BJ (cell line): Measurements from ENCODE around the gene JADE1. TPM values are rescaled to one million over a fixed set of nuclear protein-coding genes. Genes with fewer than 3 reads are reported as not detected.

Experiments used
- CTCF ChIA-PET: fragments of 350-600 bp; formaldehyde crosslinking; extraction: SDS; loops from one replicate; lab custom pipeline; 2021; ENCODE audit warnings: antibody characterized with exemption, inconsistent platforms; lab: Yijun Ruan, JAX
- POLR2A ChIA-PET: fragments of 300-600 bp; sonication (Branson Sonifier 250); formaldehyde crosslinking; extraction: SDS; loops from one replicate; lab custom pipeline; 2021; ENCODE audit warnings: antibody characterized with exemption; lab: Charles Lee
- DNase-seq: peaks from one replicate; pipeline ENCODE4 v3.0.0-alpha.2; 2011; ENCODE audit warnings: low read depth
- H3K27me3 ChIP-seq: 2 replicates; pipeline ENCODE4 v1.6.0; 2011; ENCODE audit warnings: low read length; ENCODE audit not compliant: control insufficient read depth, insufficient read depth
- H3K36me3 ChIP-seq: 2 replicates; pipeline ENCODE4 v1.5.1; 2011; ENCODE audit warnings: low read length; ENCODE audit not compliant: control insufficient read depth, insufficient read depth
- H3K4me3 ChIP-seq: 2 replicates; pipeline ENCODE4 v1.5.1; 2011; ENCODE audit warnings: low read depth, mild to moderate bottlenecking, control low read depth, low read length
- polyA plus RNA-seq: library from polyadenylated mRNA; depleted of rRNA; stranded (reverse); fragments of >200 nt; gene quantifications from 2 replicates; pipeline ENCODE4 v1.2.3, GENCODE V29; 2011
- TF ChIP-seq, protein P1 (sequence below): IDR thresholded peaks from 2 replicates; pipeline ENCODE4 v1.5.1; 2011; ENCODE audit warnings: low read depth, mild to moderate bottlenecking, control low read depth, inconsistent platforms, low read length, moderate library complexity; ENCODE audit not compliant: insufficient read depth

Gene JADE1
- polyA plus RNA-seq, 1 experiment: 15.4 TPM

DNA sequence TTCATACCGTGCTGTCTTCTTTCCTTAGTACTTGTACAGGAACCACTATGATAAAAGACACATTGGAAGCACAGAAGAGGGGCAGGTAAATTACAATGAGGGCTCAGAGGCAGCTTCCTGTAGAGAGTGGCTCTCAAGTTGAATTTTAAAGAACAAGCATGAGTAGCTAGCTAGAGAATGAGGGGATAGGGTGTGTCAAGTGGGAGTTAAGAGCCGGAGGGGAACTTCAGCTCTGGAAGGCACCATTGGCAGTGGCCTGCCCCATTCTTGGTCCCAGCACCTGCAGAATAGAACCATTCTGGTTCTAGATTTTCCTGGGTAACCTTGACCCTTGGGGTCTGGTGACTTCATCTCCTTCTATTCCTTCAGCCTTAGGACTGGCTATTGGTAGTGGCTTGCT, 34.0 kb upstream of the JADE1 start:
- CTCF ChIA-PET: interaction anchor here (0.7 to 1.6 kb wide), 2 partner anchors 14 to 178 kb away, joined by 3 to 4 read pairs; no protein-coding TSS in a partner anchor
- H3K36me3 ChIP-seq: no peaks in the 10 kb centered on the region
- H3K4me3 ChIP-seq: no peak overlapping the region
- POLR2A ChIA-PET: no interaction called here
- no peak for DNase-seq
- no peaks in the 10 kb centered on the region for H3K27me3 ChIP-seq
- TF ChIP-seq, protein P1, sequence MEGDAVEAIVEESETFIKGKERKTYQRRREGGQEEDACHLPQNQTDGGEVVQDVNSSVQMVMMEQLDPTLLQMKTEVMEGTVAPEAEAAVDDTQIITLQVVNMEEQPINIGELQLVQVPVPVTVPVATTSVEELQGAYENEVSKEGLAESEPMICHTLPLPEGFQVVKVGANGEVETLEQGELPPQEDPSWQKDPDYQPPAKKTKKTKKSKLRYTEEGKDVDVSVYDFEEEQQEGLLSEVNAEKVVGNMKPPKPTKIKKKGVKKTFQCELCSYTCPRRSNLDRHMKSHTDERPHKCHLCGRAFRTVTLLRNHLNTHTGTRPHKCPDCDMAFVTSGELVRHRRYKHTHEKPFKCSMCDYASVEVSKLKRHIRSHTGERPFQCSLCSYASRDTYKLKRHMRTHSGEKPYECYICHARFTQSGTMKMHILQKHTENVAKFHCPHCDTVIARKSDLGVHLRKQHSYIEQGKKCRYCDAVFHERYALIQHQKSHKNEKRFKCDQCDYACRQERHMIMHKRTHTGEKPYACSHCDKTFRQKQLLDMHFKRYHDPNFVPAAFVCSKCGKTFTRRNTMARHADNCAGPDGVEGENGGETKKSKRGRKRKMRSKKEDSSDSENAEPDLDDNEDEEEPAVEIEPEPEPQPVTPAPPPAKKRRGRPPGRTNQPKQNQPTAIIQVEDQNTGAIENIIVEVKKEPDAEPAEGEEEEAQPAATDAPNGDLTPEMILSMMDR: no peak

- no peak overlapping the region for H3K4me3 ChIP-seq
- TF ChIP-seq, protein P1: no peak
- H3K36me3 ChIP-seq: no peaks in the 10 kb centered on the region
- no peak for DNase-seq
- no peaks in the 10 kb centered on the region for H3K27me3 ChIP-seq
- CTCF ChIA-PET: interaction anchor here (0.7 to 1.6 kb wide), 2 partner anchors 14 to 178 kb away, joined by 3 to 4 read pairs; no protein-coding TSS in a partner anchor
- POLR2A ChIA-PET: no interaction called here
Measured at GRCh38 chr4:128775916-128776315, 33.6 kb upstream of the JADE1 start.

GRCh38 chr4:128776794-128777216, 32.7 kb upstream of the JADE1 start:
- Histone ChIP-seq H3K27me3 (no peaks in the 10 kb centered on the region), H3K4me3 (no peak overlapping the region), H3K36me3 (no peaks in the 10 kb centered on the region)
- ChIA-PET POLR2A (interaction anchor here (0.5 to 0.6 kb wide), 3 partner anchors 98 to 769 kb away, joined by 3 to 5 read pairs (median 5); no protein-coding TSS in a partner anchor), CTCF (interaction anchor here (1.0 to 1.2 kb wide), 2 partner anchors 14 to 18 kb away, joined by 3 read pairs; no protein-coding TSS in a partner anchor)
- peak; percentile 38 for DNase-seq
- TF ChIP-seq, protein P1: no peak

DNA sequence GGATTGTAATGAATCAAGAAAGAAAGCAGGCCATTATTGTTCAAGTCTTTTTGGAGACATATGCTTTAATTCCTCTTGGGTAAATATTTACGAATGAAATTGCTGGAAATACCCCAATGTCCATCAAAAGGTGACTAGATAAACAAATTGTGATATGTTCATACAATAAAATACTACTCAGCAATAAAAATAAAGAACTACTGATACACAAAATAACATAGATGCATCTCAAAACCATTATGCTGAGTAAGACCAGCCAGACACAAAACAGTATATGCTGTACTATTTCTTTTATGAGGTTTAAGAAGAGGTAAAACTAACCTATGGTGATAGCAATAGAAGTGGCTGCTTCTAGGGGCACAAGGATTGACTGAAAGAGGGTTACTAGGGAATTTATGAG, 28.8 kb upstream of the JADE1 start:
- Histone ChIP-seq H3K4me3 (no peak overlapping the region), H3K27me3 (no peaks in the 10 kb centered on the region), H3K36me3 (no peaks in the 10 kb centered on the region)
- CTCF ChIA-PET: interaction anchor here (0.7 kb wide), 1 partner anchor 396 kb away, joined by 4 read pairs; no protein-coding TSS in a partner anchor
- TF ChIP-seq, protein P1: no peak
- no peak for DNase-seq
- POLR2A ChIA-PET: no interaction called here

GRCh38 chr4:128782076-128782715, 27.3 kb upstream of the JADE1 start:
- no peak overlapping the region for H3K4me3 ChIP-seq
- no peaks in the 10 kb centered on the region for H3K27me3 ChIP-seq
- ChIA-PET CTCF (no interaction called here), POLR2A (no interaction called here)
- H3K36me3 ChIP-seq: no peaks in the 10 kb centered on the region
- DNase-seq: no peak
- TF ChIP-seq, protein P1: no peak
